ENCODE results near the gene CARD11.

DNA sequence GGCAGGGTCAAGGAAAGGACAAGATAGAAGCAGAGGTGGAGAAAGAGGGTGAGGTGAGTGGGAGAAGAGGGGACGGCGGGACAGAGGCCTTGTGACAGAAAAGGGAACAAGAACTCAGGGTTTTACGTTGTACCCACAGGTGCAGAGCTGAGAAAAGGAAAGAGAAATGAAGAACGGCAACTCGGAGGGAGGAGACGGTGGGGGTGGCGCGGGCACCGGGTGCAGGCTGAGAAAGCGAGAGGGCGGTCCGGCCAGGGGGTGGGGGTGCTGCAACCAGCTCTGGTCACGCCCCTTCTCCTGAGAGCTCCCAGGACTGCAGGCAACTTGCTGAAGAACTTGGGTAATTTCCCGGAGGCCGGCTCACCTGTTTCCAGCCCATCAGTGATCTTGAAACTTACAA is 65.3 kb downstream of the CARD11 start:
- no peak for TF ChIP-seq POLR2A (IDR thresholded peaks at IDR 0.05; ENCODE audit: low read length)
- TF ChIP-seq GATA1 (IDR thresholded peaks at IDR 0.05; ENCODE audit: low read depth, low read length) = no peak
